Right lobe of liver (tissue), 4 donors: Measurements from ENCODE around the gene CLIP2.

Experiments used
- CTCF ChIP-seq, 4 donors: fragments of 200-600 bp in 3 of 4; fragments of 450-650 bp in 1 of 4; IDR thresholded peaks; one replicate each; pipeline versions ENCODE4 v1.5.1 to v1.8.0; 2016 to 2022; ENCODE audit warnings: antibody characterized with exemption in 4 of 4, mild to moderate bottlenecking in 2 of 4
- POLR2A ChIP-seq: fragments of 450-650 bp; IDR thresholded peaks from one replicate; pipeline ENCODE4 v1.6.1; 2017; ENCODE audit warnings: antibody characterized with exemption, mild to moderate bottlenecking
- donor health status: DM: no; HTN: no; CAD: no.
- donor health status: DM: no; HTN: no; CAD: no.
- donor health status: DM: no; HTN: yes; CAD: no.

GRCh38 chr7:74443543-74444247, 154.5 kb downstream of the CLIP2 start:
- no peak for TF ChIP-seq CTCF (IDR thresholded peaks at IDR 0.05)
- no peak for TF ChIP-seq POLR2A
